ENCODE results near the gene GPR12. TPM values are rescaled to one million over a fixed set of nuclear protein-coding genes. Genes with fewer than 3 reads are reported as not detected.

Gene GPR12
- total RNA-seq, 2 experiments from 2014 or later, result not detected

- no peaks in the 10 kb centered on the region for H3K36me3 ChIP-seq (ENCODE audit: insufficient read depth, low read length)
- TF ChIP-seq CTCF (conservative IDR thresholded peaks at IDR 0.05; ENCODE audit: low read length) (no peak), EZH2phosphoT487 (IDR thresholded peaks at IDR 0.05; ENCODE audit: borderline replicate concordance, low read depth, low read length) (no peak)
- H2AFZ ChIP-seq (ENCODE audit: low read length), result no peak overlapping the region
- POLR2A ChIA-PET, result interaction anchor here (0.7 kb wide), 1 partner anchor 138 kb away, joined by 3 read pairs; no protein-coding TSS in a partner anchor
- H3K4me2 ChIP-seq (ENCODE audit: low read length), result no peak overlapping the region
- intact Hi-C loops (cut with micrococcal nuclease; ENCODE audit: unreplicated experiment), result no loop called here
- no peaks in the 10 kb centered on the region for H3K9me3 ChIP-seq (ENCODE audit: low read length)
- H3K4me1 ChIP-seq (ENCODE audit: insufficient read depth, low read length, poor library complexity, severe bottlenecking), result no peaks in the 10 kb centered on the region
- no peak overlapping the region for H3K4me3 ChIP-seq (ENCODE audit: low read depth, low read length, poor library complexity, severe bottlenecking)
- no peak overlapping the region for H3K27ac ChIP-seq (ENCODE audit: low read depth, low read length, poor library complexity, severe bottlenecking)
- no TSS peak for BruUV-seq (replicated peaks)
- DNase-seq (ENCODE audit: low spot score), result no peak
- H4K20me1 ChIP-seq (ENCODE audit: insufficient read depth, low read length), result no peaks in the 10 kb centered on the region
- H3K79me2 ChIP-seq (ENCODE audit: insufficient read depth, low read depth, low read length), result no peaks in the 10 kb centered on the region
- H3K9me2 ChIP-seq (ENCODE audit: insufficient read depth, low read length), result no peaks in the 10 kb centered on the region
- CTCF ChIA-PET (ENCODE audit: unreplicated experiment), result no interaction called here
Measured at GRCh38 chr13:26747706-26748105, 12.9 kb downstream of the GPR12 start.

- H3K36me3 ChIP-seq (ENCODE audit: insufficient read depth, low read length), result no peaks in the 10 kb centered on the region
- no peak for DNase-seq (ENCODE audit: low spot score)
- ChIA-PET CTCF (ENCODE audit: unreplicated experiment) (no interaction called here), POLR2A (no interaction called here)
- intact Hi-C loops (cut with micrococcal nuclease; ENCODE audit: unreplicated experiment), result no loop called here
- no peaks in the 10 kb centered on the region for H3K9me3 ChIP-seq (ENCODE audit: low read length)
- H3K4me2 ChIP-seq (ENCODE audit: low read length), result no peak overlapping the region
- BruUV-seq (replicated peaks), result no TSS peak
- no peaks in the 10 kb centered on the region for H3K79me2 ChIP-seq (ENCODE audit: insufficient read depth, low read depth, low read length)
- H2AFZ ChIP-seq (ENCODE audit: low read length), result no peak overlapping the region
- no peaks in the 10 kb centered on the region for H4K20me1 ChIP-seq (ENCODE audit: insufficient read depth, low read length)
- no peak overlapping the region for H3K27ac ChIP-seq (ENCODE audit: low read depth, low read length, poor library complexity, severe bottlenecking)
- no peak for TF ChIP-seq CTCF (conservative IDR thresholded peaks at IDR 0.05; ENCODE audit: low read length)
- TF ChIP-seq EZH2phosphoT487 (IDR thresholded peaks at IDR 0.05; ENCODE audit: borderline replicate concordance, low read depth, low read length), result no peak
- no peaks in the 10 kb centered on the region for H3K4me1 ChIP-seq (ENCODE audit: insufficient read depth, low read length, poor library complexity, severe bottlenecking)
- no peaks in the 10 kb centered on the region for H3K9me2 ChIP-seq (ENCODE audit: insufficient read depth, low read length)
- H3K4me3 ChIP-seq (ENCODE audit: low read depth, low read length, poor library complexity, severe bottlenecking), result no peak overlapping the region
Measured at GRCh38 chr13:26743971-26744370, 16.6 kb downstream of the GPR12 start.

GRCh38 chr13:26742691-26743358, 17.8 kb downstream of the GPR12 start:
- H3K4me1 ChIP-seq (ENCODE audit: insufficient read depth, low read length, poor library complexity, severe bottlenecking), result no peaks in the 10 kb centered on the region
- no peak overlapping the region for H3K4me3 ChIP-seq (ENCODE audit: low read depth, low read length, poor library complexity, severe bottlenecking)
- no peaks in the 10 kb centered on the region for H3K36me3 ChIP-seq (ENCODE audit: insufficient read depth, low read length)
- no peak for DNase-seq (ENCODE audit: low spot score)
- H2AFZ ChIP-seq (ENCODE audit: low read length), result no peak overlapping the region
- BruUV-seq (replicated peaks), result no TSS peak
- intact Hi-C loops (cut with micrococcal nuclease; ENCODE audit: unreplicated experiment), result no loop called here
- no peak overlapping the region for H3K4me2 ChIP-seq (ENCODE audit: low read length)
- H4K20me1 ChIP-seq (ENCODE audit: insufficient read depth, low read length), result no peaks in the 10 kb centered on the region
- TF ChIP-seq CTCF (conservative IDR thresholded peaks at IDR 0.05; ENCODE audit: low read length), result no peak
- TF ChIP-seq EZH2phosphoT487 (IDR thresholded peaks at IDR 0.05; ENCODE audit: borderline replicate concordance, low read depth, low read length), result no peak
- no peaks in the 10 kb centered on the region for H3K9me2 ChIP-seq (ENCODE audit: insufficient read depth, low read length)
- no peaks in the 10 kb centered on the region for H3K79me2 ChIP-seq (ENCODE audit: insufficient read depth, low read depth, low read length)
- POLR2A ChIA-PET, result no interaction called here
- CTCF ChIA-PET (ENCODE audit: unreplicated experiment), result no interaction called here
- H3K9me3 ChIP-seq (ENCODE audit: low read length), result 0 out of 2 replicates have a peak, but pooled peaks cover 4% of the 10 kb centered on the region
- no peak overlapping the region for H3K27ac ChIP-seq (ENCODE audit: low read depth, low read length, poor library complexity, severe bottlenecking)
